ENCODE measurements around the gene TEX29.

Gene TEX29

DNA sequence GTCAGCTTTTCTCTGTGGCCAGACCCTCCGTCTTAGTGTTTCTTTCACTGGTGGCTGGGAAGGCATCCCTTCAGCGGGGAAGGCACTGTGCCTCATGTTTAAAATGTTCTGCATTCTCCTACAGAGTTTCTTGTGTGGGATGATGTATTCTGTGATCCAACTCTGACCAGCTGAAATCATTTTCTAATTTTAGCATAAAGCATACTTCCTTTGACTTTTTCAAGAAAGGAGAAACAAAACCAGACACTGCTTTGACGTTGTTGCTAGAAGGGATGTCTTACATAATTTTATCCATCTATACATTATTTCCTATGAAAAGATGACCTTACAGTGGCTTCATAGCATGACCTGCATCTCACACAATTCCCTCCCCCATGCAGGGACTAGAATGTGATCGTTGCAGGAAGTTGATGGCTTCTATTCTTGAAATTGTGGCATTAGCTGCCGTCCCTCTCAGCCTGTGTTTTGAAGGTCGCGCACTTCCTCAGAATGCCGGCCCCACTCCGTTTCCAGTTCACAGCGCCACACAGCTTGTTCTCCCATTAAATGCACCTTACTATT is 38.6 kb upstream of the TEX29 start:
- Histone ChIP-seq H3K9me2 (replicated peaks; ENCODE audit: insufficient read depth, low read length) (no peaks in the 10 kb centered on the region), H3K9ac (ENCODE audit: low read length) (no peak overlapping the region), H3K27ac (ENCODE audit: low read depth, low read length) (no peak overlapping the region), H3K9me3 (ENCODE audit: insufficient read depth, low read length) (no peaks in the 10 kb centered on the region), H3F3A (ENCODE audit: insufficient read depth) (no peaks in the 10 kb centered on the region), H2AFZ (ENCODE audit: low read depth, low read length, severe bottlenecking) (no peak overlapping the region), H3K27me3 (ENCODE audit: low read length) (no peaks in the 10 kb centered on the region), H3K4me2 (ENCODE audit: low read depth, low read length, poor library complexity, severe bottlenecking) (no peak overlapping the region), H3K36me3 (ENCODE audit: low read length) (peaks cover 13% of the 10 kb centered on the region; the same call in 1 of the 2 replicates), H3K4me3 (ENCODE audit: insufficient read depth, low read length, poor library complexity, severe bottlenecking) (no peak overlapping the region), H3K79me2 (ENCODE audit: insufficient read depth, low read length) (no peaks in the 10 kb centered on the region), H4K20me1 (ENCODE audit: low read depth, low read length) (no peaks in the 10 kb centered on the region)
- TF ChIP-seq CTCF (IDR thresholded peaks at IDR 0.05; ENCODE audit: insufficient read depth, low read length, poor library complexity, severe bottlenecking) (no peak), EZH2phosphoT487 (conservative IDR thresholded peaks at IDR 0.05; ENCODE audit: low read length) (no peak)

DNA sequence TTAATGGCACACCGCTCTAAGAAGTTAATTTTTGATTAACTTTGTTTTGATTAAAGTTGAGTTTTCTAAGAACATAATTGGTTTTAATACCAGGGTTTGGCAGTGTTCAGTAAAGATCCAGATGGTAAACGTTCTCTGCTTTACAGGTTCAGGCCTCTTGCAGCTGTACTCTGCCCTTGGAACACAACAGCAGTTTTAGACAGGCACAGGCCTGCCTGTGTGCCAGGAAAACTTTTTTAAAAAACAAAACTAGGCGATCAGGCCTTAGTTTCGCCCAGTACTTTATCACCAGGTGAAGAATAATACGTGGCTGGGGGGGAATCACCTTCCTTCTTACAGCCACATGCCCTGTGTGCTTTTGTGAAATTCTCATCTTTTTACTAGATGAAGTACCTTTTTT is 38.0 kb upstream of the TEX29 start:
- Histone ChIP-seq H4K20me1 (ENCODE audit: low read depth, low read length) (no peaks in the 10 kb centered on the region), H3K27ac (ENCODE audit: low read depth, low read length) (no peak overlapping the region), H3K79me2 (ENCODE audit: insufficient read depth, low read length) (no peaks in the 10 kb centered on the region), H3K4me3 (ENCODE audit: insufficient read depth, low read length, poor library complexity, severe bottlenecking) (no peak overlapping the region), H2AFZ (ENCODE audit: low read depth, low read length, severe bottlenecking) (no peak overlapping the region), H3K9me3 (ENCODE audit: insufficient read depth, low read length) (no peaks in the 10 kb centered on the region), H3K27me3 (ENCODE audit: low read length) (no peaks in the 10 kb centered on the region), H3K36me3 (ENCODE audit: low read length) (peaks cover 7% of the 10 kb centered on the region; the same call in 1 of the 2 replicates), H3F3A (ENCODE audit: insufficient read depth) (no peaks in the 10 kb centered on the region), H3K9me2 (replicated peaks; ENCODE audit: insufficient read depth, low read length) (no peaks in the 10 kb centered on the region), H3K9ac (ENCODE audit: low read length) (no peak overlapping the region), H3K4me2 (ENCODE audit: low read depth, low read length, poor library complexity, severe bottlenecking) (no peak overlapping the region)
- TF ChIP-seq CTCF (IDR thresholded peaks at IDR 0.05; ENCODE audit: insufficient read depth, low read length, poor library complexity, severe bottlenecking) (no peak), EZH2phosphoT487 (conservative IDR thresholded peaks at IDR 0.05; ENCODE audit: low read length) (no peak)

GRCh38 chr13:111282997-111283396 is 37.4 kb upstream of the TEX29 start:
- H3K27ac ChIP-seq (ENCODE audit: low read depth, low read length): no peak overlapping the region
- no peak overlapping the region for H3K4me2 ChIP-seq (ENCODE audit: low read depth, low read length, poor library complexity, severe bottlenecking)
- H4K20me1 ChIP-seq (ENCODE audit: low read depth, low read length): no peaks in the 10 kb centered on the region
- peaks cover 2% of the 10 kb centered on the region; the same call in 1 of the 2 replicates for H3K36me3 ChIP-seq (ENCODE audit: low read length)
- no peaks in the 10 kb centered on the region for H3K9me2 ChIP-seq (replicated peaks; ENCODE audit: insufficient read depth, low read length)
- TF ChIP-seq CTCF (IDR thresholded peaks at IDR 0.05; ENCODE audit: insufficient read depth, low read length, poor library complexity, severe bottlenecking) (no peak), EZH2phosphoT487 (conservative IDR thresholded peaks at IDR 0.05; ENCODE audit: low read length) (no peak)
- H3K9ac ChIP-seq (ENCODE audit: low read length): no peak overlapping the region
- H3K27me3 ChIP-seq (ENCODE audit: low read length): no peaks in the 10 kb centered on the region
- H3K4me3 ChIP-seq (ENCODE audit: insufficient read depth, low read length, poor library complexity, severe bottlenecking): no peak overlapping the region
- no peaks in the 10 kb centered on the region for H3F3A ChIP-seq (ENCODE audit: insufficient read depth)
- H3K79me2 ChIP-seq (ENCODE audit: insufficient read depth, low read length): no peaks in the 10 kb centered on the region
- H2AFZ ChIP-seq (ENCODE audit: low read depth, low read length, severe bottlenecking): no peak overlapping the region
- no peaks in the 10 kb centered on the region for H3K9me3 ChIP-seq (ENCODE audit: insufficient read depth, low read length)

Measured in SU-DHL-6 (cell line).